HCT116 (cell line): ENCODE results near the gene ARHGAP19. TPM values are rescaled to one million over a fixed set of nuclear protein-coding genes. Genes with fewer than 3 reads are reported as not detected.

ENCODE experiments used
- ATAC-seq: fragments of 200-7000 bp; cut with Tn5 transposase; 2 replicates; pipeline ENCODE4 v1.9.1; 2020; ENCODE audit warnings: mild to moderate bottlenecking, moderate library complexity
- BruUV-seq: library from RNA; stranded (reverse); fragments of 400-500 nt; replicated peaks from 2 replicates; lab custom pipeline; 2021; lab: Mats Ljungman, UMichigan
- CTCF ChIA-PET: fragments of 300-600 bp; sonication (Branson Sonifier 250); formaldehyde crosslinking; loops from one replicate; lab custom pipeline; 2021; ENCODE audit warnings: antibody characterized with exemption; lab: Charles Lee
- POLR2A ChIA-PET: fragments of 300-600, 350-600 bp; sonication (Branson Sonifier 250); formaldehyde crosslinking; loops from one replicate; lab custom pipeline; 2021; ENCODE audit warnings: antibody characterized with exemption; lab: Charles Lee
- RAD21 ChIA-PET, 2 experiments: fragments of 300-600 bp; sonication (Branson Sonifier 250); formaldehyde crosslinking; loops; one replicate each; lab custom pipeline; 2023; ENCODE audit warnings: low total read pairs in 2 of 2; ENCODE audit not compliant: uncharacterized antibody in 2 of 2, unreplicated experiment in 2 of 2, low non-redundant PET in 1 of 2; lab: Charles Lee
- DNase-seq: peaks from one replicate; pipeline ENCODE4 v3.0.0-alpha.2; 2010; ENCODE audit warnings: low read depth, low spot score
- H2AFZ ChIP-seq: fragments of 200-600 bp; shearing (Covaris generic), sonication (generic); 2 replicates; pipeline ENCODE4 v1.6.1; 2017; ENCODE audit warnings: low read depth, mixed run types, mixed read lengths, antibody characterized with exemption, low read length; ENCODE audit not compliant: poor library complexity, severe bottlenecking
- H3K27ac ChIP-seq: 2 replicates; pipeline ENCODE4 v1.5.1; 2012; ENCODE audit warnings: low read depth, low read length
- H3K27me3 ChIP-seq: fragments of 200-600 bp; sonication (generic); 2 replicates; pipeline ENCODE4 v1.6.1; 2016; ENCODE audit warnings: mixed run types, low read length, mixed read lengths; ENCODE audit not compliant: insufficient read depth
- H3K36me3 ChIP-seq, 2 experiments: fragments of 200-500 bp in 1 of 2; fragments of 200-600 bp in 1 of 2; sonication (Bioruptor generic) in 1 of 2; sonication (generic) in 1 of 2; 2 replicates each; pipeline versions ENCODE4 v1.5.1 to v1.6.1; 2014 to 2016; ENCODE audit warnings: low read length in 2 of 2, inconsistent platforms in 1 of 2, mixed read lengths in 1 of 2, mixed run types in 1 of 2; ENCODE audit not compliant: insufficient read depth in 2 of 2, control insufficient read depth in 1 of 2
- H3K4me1 ChIP-seq, 2 experiments: fragments of 200-600 bp in 1 of 2; sonication (generic) in 1 of 2; 2 replicates each; pipeline versions ENCODE4 v1.5.1 to v1.6.1; 2012 to 2017; ENCODE audit warnings: low read length in 2 of 2, inconsistent platforms in 1 of 2, mild to moderate bottlenecking in 1 of 2, mixed read lengths in 1 of 2, mixed run types in 1 of 2, moderate library complexity in 1 of 2; ENCODE audit not compliant: insufficient read depth in 2 of 2, control insufficient read depth in 1 of 2
- H3K4me2 ChIP-seq: fragments of 200-600 bp; sonication (generic); 2 replicates; pipeline ENCODE4 v1.6.1; 2017; ENCODE audit warnings: mixed run types, low read length, mixed read lengths
- H3K4me3 ChIP-seq, 2 experiments: fragments of 200-600 bp in 1 of 2; sonication (generic) in 1 of 2; replicated peaks in 1 of 2; 2 replicates each; pipeline ENCODE4 v1.5.1; 2011 to 2016; ENCODE audit warnings: low read length in 2 of 2, control low read depth in 1 of 2, low read depth in 1 of 2, mild to moderate bottlenecking in 1 of 2, mixed read lengths in 1 of 2, mixed run types in 1 of 2
- H3K79me2 ChIP-seq: fragments of 200-600 bp; sonication (generic); 2 replicates; pipeline ENCODE4 v1.6.1; 2017; ENCODE audit warnings: mild to moderate bottlenecking, mixed run types, low read length, moderate library complexity, mixed read lengths; ENCODE audit not compliant: insufficient read depth
- H3K9ac ChIP-seq: fragments of 200-600 bp; sonication (generic); 2 replicates; pipeline ENCODE4 v1.6.1; 2016; ENCODE audit warnings: low read length, mixed read lengths
- H3K9me2 ChIP-seq: fragments of 200-600 bp; sonication (generic), shearing (Covaris generic); 2 replicates; pipeline ENCODE4 v1.6.1; 2017; ENCODE audit warnings: mixed run types, mild to moderate bottlenecking, moderate library complexity; ENCODE audit not compliant: insufficient read depth
- H3K9me3 ChIP-seq, 2 experiments: fragments of 200-500 bp in 1 of 2; fragments of 200-600 bp in 1 of 2; sonication (Bioruptor generic) in 1 of 2; sonication (generic) in 1 of 2; 2 replicates each; pipeline ENCODE4 v1.6.1; 2014 to 2017; ENCODE audit warnings: low read length in 2 of 2, mixed read lengths in 2 of 2, inconsistent platforms in 1 of 2, low read depth in 1 of 2, mild to moderate bottlenecking in 1 of 2, mixed run types in 1 of 2, moderate library complexity in 1 of 2; ENCODE audit not compliant: control insufficient read depth in 1 of 2, insufficient read depth in 1 of 2
- H4K20me1 ChIP-seq: fragments of 200-600 bp; sonication (generic), shearing (Covaris generic); 2 replicates; pipeline ENCODE4 v1.6.1; 2017; ENCODE audit warnings: mixed run types, mild to moderate bottlenecking, moderate library complexity; ENCODE audit not compliant: insufficient read depth
- CBX3 ChIP-seq: IDR thresholded peaks from 2 replicates; pipeline ENCODE4 v1.6.1; 2012; ENCODE audit warnings: low read depth
- ELF1 ChIP-seq: IDR thresholded peaks from 2 replicates; pipeline ENCODE4 v1.6.1; 2012; ENCODE audit warnings: low read depth, borderline replicate concordance
- EZH2 ChIP-seq: fragments of 200-600 bp; sonication (generic); IDR thresholded peaks from 2 replicates; pipeline ENCODE4 v1.6.1; 2017; ENCODE audit warnings: antibody characterized with exemption, mixed run types
- POLR2A ChIP-seq: IDR thresholded peaks from 2 replicates; pipeline ENCODE4 v1.7.0; 2011; ENCODE audit warnings: borderline replicate concordance; ENCODE audit not compliant: insufficient read depth, insufficient read length; ENCODE audit errors: extremely low read depth
- SRF ChIP-seq: IDR thresholded peaks from 2 replicates; pipeline ENCODE4 v1.6.1; 2012; ENCODE audit warnings: low read depth
- YY1 ChIP-seq: IDR thresholded peaks from 2 replicates; pipeline ENCODE4 v1.6.1; 2011; ENCODE audit warnings: low read length, low read depth, moderate library complexity, mild to moderate bottlenecking; ENCODE audit not compliant: insufficient replicate concordance; ENCODE audit errors: extremely low read depth
- intact Hi-C: fragments of 100-400 bp; cut with micrococcal nuclease; formaldehyde crosslinking; loops from 2 replicates; pipeline ENCODE4 v1.10.0; 2022
- total RNA-seq: library from RNA; stranded (reverse); gene quantifications from one replicate; pipeline ENCODE4 v1.2.1, GENCODE V29; 2021; ENCODE audit not compliant: unreplicated experiment
- TF ChIP-seq, protein P1 (sequence below), 3 experiments: fragments of 200-600 bp in 1 of 3; sonication (generic) in 1 of 3; IDR thresholded peaks in 2 of 3; conservative IDR thresholded peaks in 1 of 3; 2 replicates each; pipeline ENCODE4 v1.5.1; 2012 to 2017; ENCODE audit warnings: low read depth in 2 of 3, low read length in 2 of 3, antibody characterized with exemption in 1 of 3, borderline replicate concordance in 1 of 3, control low read depth in 1 of 3, mild to moderate bottlenecking in 1 of 3, mixed read lengths in 1 of 3, mixed run types in 1 of 3, moderate library complexity in 1 of 3; ENCODE audit not compliant: insufficient read depth in 1 of 3
- TF ChIP-seq, protein P2 (sequence below): IDR thresholded peaks from 2 replicates; pipeline ENCODE4 v1.6.1; 2012

The ARHGAP19 gene
- total RNA-seq, 1 experiment from 2014 or later: 36.8 TPM

DNA sequence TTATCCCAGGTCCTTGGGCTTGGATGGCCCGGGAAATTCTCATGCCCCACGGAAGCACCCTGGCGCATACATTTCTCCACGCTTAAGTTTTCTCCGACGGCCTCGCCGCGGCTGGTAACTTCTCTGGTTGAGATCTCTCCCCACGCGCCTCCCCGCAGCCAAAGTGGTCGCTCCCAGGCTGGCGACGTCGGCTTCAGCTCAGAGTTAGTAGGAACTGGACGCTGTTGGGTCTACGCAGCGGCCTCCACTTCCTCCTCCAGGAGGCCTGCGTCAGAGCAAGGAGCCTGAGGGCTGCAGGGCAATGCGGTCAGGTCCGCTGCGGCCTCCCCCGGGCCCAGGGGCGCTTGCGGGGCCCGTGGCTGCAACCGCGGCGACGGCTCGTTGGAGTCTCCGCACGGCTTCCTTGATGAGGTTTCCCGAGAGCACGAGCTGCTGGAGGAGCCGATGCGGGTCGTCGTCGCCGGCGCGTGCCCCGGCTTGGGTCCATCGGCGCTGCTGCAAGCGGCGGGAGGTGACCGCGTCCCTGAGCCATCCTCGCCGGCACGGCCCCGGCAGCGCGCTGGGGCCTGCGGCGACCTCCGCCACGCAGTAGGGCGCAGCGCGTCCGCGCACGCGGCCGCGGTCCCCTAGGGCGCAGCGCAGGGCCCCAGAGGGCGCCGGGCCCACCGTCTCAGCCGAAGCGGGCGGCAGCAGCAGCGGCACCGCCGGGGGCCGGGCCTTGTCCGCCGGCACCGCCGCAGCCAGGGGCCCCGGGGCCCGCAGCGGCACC, 41.3 kb upstream of the ARHGAP19 start:
- CTCF ChIA-PET: no interaction called here
- H3K27me3 ChIP-seq: no peaks in the 10 kb centered on the region
- H3K79me2 ChIP-seq: no peaks in the 10 kb centered on the region
- peak overlapping the region; percentile 56 to 69 for H3K4me3 ChIP-seq
- no peak overlapping the region for H2AFZ ChIP-seq
- peak overlapping the region; percentile 74 for H3K9ac ChIP-seq
- H3K9me2 ChIP-seq: no peaks in the 10 kb centered on the region
- no peak for TF ChIP-seq POLR2A
- TF ChIP-seq SRF: no peak
- no peak for TF ChIP-seq YY1
- TF ChIP-seq EZH2: no peak
- no peak for TF ChIP-seq ELF1
- TF ChIP-seq, protein P1, sequence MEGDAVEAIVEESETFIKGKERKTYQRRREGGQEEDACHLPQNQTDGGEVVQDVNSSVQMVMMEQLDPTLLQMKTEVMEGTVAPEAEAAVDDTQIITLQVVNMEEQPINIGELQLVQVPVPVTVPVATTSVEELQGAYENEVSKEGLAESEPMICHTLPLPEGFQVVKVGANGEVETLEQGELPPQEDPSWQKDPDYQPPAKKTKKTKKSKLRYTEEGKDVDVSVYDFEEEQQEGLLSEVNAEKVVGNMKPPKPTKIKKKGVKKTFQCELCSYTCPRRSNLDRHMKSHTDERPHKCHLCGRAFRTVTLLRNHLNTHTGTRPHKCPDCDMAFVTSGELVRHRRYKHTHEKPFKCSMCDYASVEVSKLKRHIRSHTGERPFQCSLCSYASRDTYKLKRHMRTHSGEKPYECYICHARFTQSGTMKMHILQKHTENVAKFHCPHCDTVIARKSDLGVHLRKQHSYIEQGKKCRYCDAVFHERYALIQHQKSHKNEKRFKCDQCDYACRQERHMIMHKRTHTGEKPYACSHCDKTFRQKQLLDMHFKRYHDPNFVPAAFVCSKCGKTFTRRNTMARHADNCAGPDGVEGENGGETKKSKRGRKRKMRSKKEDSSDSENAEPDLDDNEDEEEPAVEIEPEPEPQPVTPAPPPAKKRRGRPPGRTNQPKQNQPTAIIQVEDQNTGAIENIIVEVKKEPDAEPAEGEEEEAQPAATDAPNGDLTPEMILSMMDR (IDR thresholded peaks at IDR 0.05 in 2 of 3, conservative IDR thresholded peaks at IDR 0.05 in 1 of 3; ENCODE audit: borderline replicate concordance in 1 of 3, insufficient read depth in 1 of 3, low read depth in 2 of 3, low read length in 2 of 3): no peak
- no peak for TF ChIP-seq CBX3
- TF ChIP-seq, protein P2, sequence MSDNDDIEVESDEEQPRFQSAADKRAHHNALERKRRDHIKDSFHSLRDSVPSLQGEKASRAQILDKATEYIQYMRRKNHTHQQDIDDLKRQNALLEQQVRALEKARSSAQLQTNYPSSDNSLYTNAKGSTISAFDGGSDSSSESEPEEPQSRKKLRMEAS: no peak
- intact Hi-C loops: no loop called here
- no TSS peak for BruUV-seq
- H3K4me1 ChIP-seq: peaks cover 31 to 41% of the 10 kb centered on the region in 2 experiments
- H3K4me2 ChIP-seq: peak overlapping the region; percentile 87
- no peaks in the 10 kb centered on the region for H4K20me1 ChIP-seq
- RAD21 ChIA-PET: no interaction called here
- H3K36me3 ChIP-seq: no peaks in the 10 kb centered on the region
- DNase-seq (no peak), ATAC-seq (peak; percentile 18)
- no peaks in the 10 kb centered on the region for H3K9me3 ChIP-seq
- H3K27ac ChIP-seq: peak overlapping the region; percentile 87; the same call in 1 of the 2 replicates
- POLR2A ChIA-PET: no interaction called here
